CD8-positive, alpha-beta memory T cell (primary cell): ENCODE measurements around the gene UNC93B1. TPM values are rescaled to one million over a fixed set of nuclear protein-coding genes. Genes with fewer than 3 reads are reported as not detected.
A peak's percentile ranks its signal among the peaks of the same experiment; 100 is the strongest.

ENCODE experiments used
- CTCF ChIA-PET: fragments of 350-600 bp; sonication (Branson Sonifier 250); formaldehyde crosslinking; loops from one replicate; lab custom pipeline; 2021; ENCODE audit warnings: antibody characterized with exemption; lab: Charles Lee
- POLR2A ChIA-PET: fragments of 350-600 bp; sonication (Branson Sonifier 250); formaldehyde crosslinking; loops from one replicate; lab custom pipeline; 2021; ENCODE audit warnings: antibody characterized with exemption; lab: Charles Lee
- DNase-seq, 5 donors: peaks; one replicate each; pipeline versions ENCODE4 v3.0.0 to v3.0.0-alpha.2; 2020 to 2022; ENCODE audit warnings: mixed read lengths in 1 of 5
- H3K27ac ChIP-seq: one replicate; pipeline ENCODE4 v1.7.0; 2013; ENCODE audit warnings: low read depth, mild to moderate bottlenecking, low read length, moderate library complexity
- H3K27me3 ChIP-seq: 2 replicates; pipeline ENCODE4 v1.7.0; 2013; ENCODE audit warnings: low read length, mild to moderate bottlenecking; ENCODE audit not compliant: insufficient read depth, poor library complexity, severe bottlenecking
- H3K36me3 ChIP-seq: 2 replicates; pipeline ENCODE4 v1.7.0; 2013; ENCODE audit warnings: mild to moderate bottlenecking, low read length, moderate library complexity; ENCODE audit not compliant: insufficient read depth
- H3K4me1 ChIP-seq: 2 replicates; pipeline ENCODE4 v1.7.0; 2013; ENCODE audit warnings: mild to moderate bottlenecking, low read length, moderate library complexity; ENCODE audit not compliant: insufficient read depth
- H3K4me3 ChIP-seq: 2 replicates; pipeline ENCODE4 v1.7.0; 2013; ENCODE audit warnings: mild to moderate bottlenecking, low read length
- H3K9me3 ChIP-seq: 2 replicates; pipeline ENCODE4 v1.7.0; 2013; ENCODE audit warnings: mild to moderate bottlenecking, low read length
- H3K27ac Mint-ChIP-seq, 8 donors: one replicate each; pipeline ENCODE4 v1.8.0; 2020 to 2021; ENCODE audit warnings: mixed read lengths in 8 of 8, mild to moderate bottlenecking in 6 of 8, inconsistent platforms in 3 of 8, moderate library complexity in 3 of 8
- H3K27me3 Mint-ChIP-seq, 2 donors: one replicate each; pipeline ENCODE4 v1.8.0; 2020 to 2021; ENCODE audit warnings: mixed read lengths in 2 of 2, mild to moderate bottlenecking in 1 of 2, moderate library complexity in 1 of 2
- H3K36me3 Mint-ChIP-seq, 3 donors: one replicate each; pipeline ENCODE4 v1.8.0; 2020 to 2021; ENCODE audit warnings: mixed read lengths in 3 of 3, inconsistent platforms in 1 of 3, mild to moderate bottlenecking in 1 of 3
- H3K4me1 Mint-ChIP-seq, 3 donors: one replicate each; pipeline ENCODE4 v1.8.0; 2020 to 2021; ENCODE audit warnings: mixed read lengths in 3 of 3, inconsistent platforms in 1 of 3, mild to moderate bottlenecking in 1 of 3
- H3K4me3 Mint-ChIP-seq, 7 donors: one replicate each; pipeline ENCODE4 v1.8.0; 2020 to 2021; ENCODE audit warnings: mixed read lengths in 7 of 7, mild to moderate bottlenecking in 6 of 7, moderate library complexity in 4 of 7, inconsistent platforms in 2 of 7
- H3K9me3 Mint-ChIP-seq, 5 donors: one replicate each; pipeline ENCODE4 v1.8.0; 2020 to 2022; ENCODE audit warnings: mixed read lengths in 5 of 5, mild to moderate bottlenecking in 3 of 5, moderate library complexity in 2 of 5, inconsistent platforms in 1 of 5
- polyA plus RNA-seq: library from polyadenylated mRNA; unstranded; fragments of 300-500 nt; fragmentation: Illumina TruSeq; gene quantifications from one replicate; pipeline ENCODE4 v1.2.3, GENCODE V29; 2021
- total RNA-seq, 2 experiments: library from RNA; stranded (reverse); gene quantifications; one replicate each; pipeline ENCODE4 v1.2.3, GENCODE V29; 2021

UNC93B1 gene
- total and polyA plus RNA-seq, 3 experiments from 2014 or later = 9.8 to 26.5 (median 11.1) TPM

- Mint-ChIP-seq H3K4me3 (no peak overlapping the region), H3K27ac (no peak overlapping the region), H3K27me3 (peaks cover 0 to 4% of the 10 kb centered on the region in 2 donors), H3K36me3 (no peaks in the 10 kb centered on the region), H3K4me1 (peaks cover 7 to 26% (median 9%) of the 10 kb centered on the region in 3 donors), H3K9me3 (no peaks in the 10 kb centered on the region)
- no peak for DNase-seq
- Histone ChIP-seq H3K27me3 (no peaks in the 10 kb centered on the region), H3K4me3 (no peak overlapping the region), H3K4me1 (peaks cover 9% of the 10 kb centered on the region), H3K27ac (no peak overlapping the region), H3K36me3 (no peaks in the 10 kb centered on the region), H3K9me3 (no peaks in the 10 kb centered on the region)
- ChIA-PET CTCF (interaction anchor here (2.0 kb wide), 1 partner anchor 13 kb away, joined by 5 read pairs; no protein-coding TSS in a partner anchor), POLR2A (no interaction called here)
Measured at GRCh38 chr11:68007498-68008380, 3.8 kb upstream of the UNC93B1 start.

- Histone ChIP-seq H3K36me3 (no peaks in the 10 kb centered on the region), H3K27ac (no peak overlapping the region), H3K9me3 (no peaks in the 10 kb centered on the region), H3K4me1 (peaks cover 9% of the 10 kb centered on the region), H3K27me3 (no peaks in the 10 kb centered on the region), H3K4me3 (no peak overlapping the region)
- H3K9me3 Mint-ChIP-seq = no peaks in the 10 kb centered on the region
- H3K36me3 Mint-ChIP-seq = no peaks in the 10 kb centered on the region
- ChIA-PET CTCF (no interaction called here), POLR2A (no interaction called here)
- H3K27me3 Mint-ChIP-seq = peaks cover 0 to 4% of the 10 kb centered on the region in 2 donors
- H3K27ac Mint-ChIP-seq = no peak overlapping the region
- peaks cover 16 to 34% (median 16%) of the 10 kb centered on the region in 3 donors for H3K4me1 Mint-ChIP-seq
- DNase-seq = no peak
- H3K4me3 Mint-ChIP-seq = peak overlapping the region in 5 of 7 donors; percentile 29 to 59 (median 32)
Measured at GRCh38 chr11:68006606-68007166, 2.8 kb upstream of the UNC93B1 start.

- Histone ChIP-seq H3K36me3 (no peaks in the 10 kb centered on the region), H3K27me3 (no peaks in the 10 kb centered on the region), H3K9me3 (no peaks in the 10 kb centered on the region), H3K27ac (peak overlapping the region; percentile 51), H3K4me1 (peaks cover 9% of the 10 kb centered on the region), H3K4me3 (peak overlapping the region; percentile 56)
- no peaks in the 10 kb centered on the region for H3K27me3 Mint-ChIP-seq
- no peaks in the 10 kb centered on the region for H3K9me3 Mint-ChIP-seq
- ChIA-PET POLR2A (no interaction called here), CTCF (interaction anchor here (1.1 kb wide), 1 partner anchor 49 kb away, joined by 4 read pairs; no protein-coding TSS in a partner anchor)
- H3K4me1 Mint-ChIP-seq = peaks cover 16 to 36% (median 16%) of the 10 kb centered on the region in 3 donors
- DNase-seq = no peak
- peak overlapping the region; percentile 83 to 92 (median 88) for H3K4me3 Mint-ChIP-seq
- H3K27ac Mint-ChIP-seq = peak overlapping the region in 6 of 8 donors; percentile 78 to 91 (median 84)
- no peaks in the 10 kb centered on the region for H3K36me3 Mint-ChIP-seq
Measured at GRCh38 chr11:68004551-68005335, 846 bp upstream of the UNC93B1 start.

GRCh38 chr11:68002938-68003845 is 705 bp downstream of the UNC93B1 start:
- H3K27ac Mint-ChIP-seq = peak overlapping the region in 7 of 8 donors; percentile 64 to 91 (median 83)

GRCh38 chr11:68002575-68002937 is 1.3 kb downstream of the UNC93B1 start:
- no peak overlapping the region for H3K27ac ChIP-seq
- Mint-ChIP-seq H3K4me1 (peaks cover 26 to 40% (median 28%) of the 10 kb centered on the region in 3 donors), H3K27me3 (no peaks in the 10 kb centered on the region), H3K36me3 (no peaks in the 10 kb centered on the region), H3K9me3 (no peaks in the 10 kb centered on the region), H3K4me3 (peak overlapping the region; percentile 71 to 87 (median 80)), H3K27ac (peak overlapping the region; percentile 7 to 91 (median 80))
- H3K4me1 ChIP-seq = peaks cover 9% of the 10 kb centered on the region
- DNase-seq = no peak
- H3K9me3 ChIP-seq = no peaks in the 10 kb centered on the region
- ChIA-PET CTCF (no interaction called here), POLR2A (interaction anchor here (1.1 to 1.6 kb wide), 2 partner anchors 35 to 36 kb away, joined by 4 to 5 read pairs; partner anchors contain the start of gene TCIRG1)
- no peaks in the 10 kb centered on the region for H3K27me3 ChIP-seq
- H3K36me3 ChIP-seq = no peaks in the 10 kb centered on the region
- H3K4me3 ChIP-seq = no peak overlapping the region

More at GRCh38 chr11:68002938-68003845, 705 bp downstream of the UNC93B1 start:
- Histone ChIP-seq H3K4me3 (no peak overlapping the region), H3K4me1 (peaks cover 9% of the 10 kb centered on the region), H3K27ac (peak overlapping the region; percentile 51), H3K9me3 (no peaks in the 10 kb centered on the region), H3K36me3 (no peaks in the 10 kb centered on the region), H3K27me3 (no peaks in the 10 kb centered on the region)
- POLR2A ChIA-PET = interaction anchor here (0.7 to 1.6 kb wide), 3 partner anchors 34 to 580 kb away, joined by 3 to 5 read pairs (median 4); partner anchors contain the start of gene TCIRG1
- DNase-seq = peak; percentile 42 to 78 (median 63)
- CTCF ChIA-PET = no interaction called here
- H3K36me3 Mint-ChIP-seq = no peaks in the 10 kb centered on the region
- peaks cover 21 to 34% (median 21%) of the 10 kb centered on the region in 3 donors for H3K4me1 Mint-ChIP-seq
- no peaks in the 10 kb centered on the region for H3K27me3 Mint-ChIP-seq
- peak overlapping the region; percentile 71 to 87 (median 80) for H3K4me3 Mint-ChIP-seq
- no peaks in the 10 kb centered on the region for H3K9me3 Mint-ChIP-seq

- no peaks in the 10 kb centered on the region for H3K27me3 ChIP-seq
- DNase-seq = peak in 1 of 5 donors; percentile 10
- peak overlapping the region in 1 of 8 donors; percentile 66 for H3K27ac Mint-ChIP-seq
- H3K36me3 ChIP-seq = no peaks in the 10 kb centered on the region
- ChIA-PET POLR2A (no interaction called here), CTCF (no interaction called here)
- no peak overlapping the region for H3K4me3 Mint-ChIP-seq
- H3K27ac ChIP-seq = no peak overlapping the region
- H3K9me3 Mint-ChIP-seq = no peaks in the 10 kb centered on the region
- H3K4me1 ChIP-seq = peaks cover 7% of the 10 kb centered on the region
- peaks cover 25 to 46% (median 26%) of the 10 kb centered on the region in 3 donors for H3K4me1 Mint-ChIP-seq
- H3K4me3 ChIP-seq = no peak overlapping the region
- H3K36me3 Mint-ChIP-seq = peaks cover 0 to 9% (median 2%) of the 10 kb centered on the region in 3 donors
- no peaks in the 10 kb centered on the region for H3K9me3 ChIP-seq
- no peaks in the 10 kb centered on the region for H3K27me3 Mint-ChIP-seq
Measured at GRCh38 chr11:67999704-68000103, 4.2 kb downstream of the UNC93B1 start.

GRCh38 chr11:67999201-67999629 is 4.7 kb downstream of the UNC93B1 start:
- CTCF ChIA-PET = no interaction called here
- peaks cover 2% of the 10 kb centered on the region for H3K4me1 ChIP-seq

More at GRCh38 chr11:67999201-67999629, 4.7 kb downstream of the UNC93B1 start:
- DNase-seq = peak in 1 of 5 donors; percentile 41
- H3K27me3 ChIP-seq = no peaks in the 10 kb centered on the region
- no peak overlapping the region for H3K4me3 ChIP-seq
- no peaks in the 10 kb centered on the region for H3K9me3 ChIP-seq
- H3K36me3 ChIP-seq = no peaks in the 10 kb centered on the region
- H3K27ac ChIP-seq = no peak overlapping the region
- Mint-ChIP-seq H3K27me3 (no peaks in the 10 kb centered on the region), H3K9me3 (no peaks in the 10 kb centered on the region), H3K4me1 (peaks cover 25 to 43% (median 26%) of the 10 kb centered on the region in 3 donors), H3K36me3 (peaks cover 0 to 12% (median 2%) of the 10 kb centered on the region in 3 donors), H3K4me3 (no peak overlapping the region), H3K27ac (peak overlapping the region in 1 of 8 donors; percentile 96)
- POLR2A ChIA-PET = no interaction called here
